HG03575 (cell line): ENCODE measurements around the gene FRK.
"Not testable (repeated sequence)": the region's sequence is repeated elsewhere in the genome, so short reads cannot be mapped to it uniquely, and the experiment has no call there.

Experiments used
- ATAC-seq: cut with Tn5 transposase; IDR thresholded peaks from one replicate; pipeline ENCODE4 v1.9.1; 2021; ENCODE audit not compliant: unreplicated experiment, insufficient number of reproducible peaks, low FRiP score; ENCODE audit errors: extremely low read depth

The FRK gene

GRCh38 chr6:115908906-115909559 lies 151.7 kb downstream of the FRK start:
- ATAC-seq, result no peak

- ATAC-seq, result no peak
Observed at GRCh38 chr6:115905471-115905870, 155.2 kb downstream of the FRK start.

- no peak for ATAC-seq
Observed at GRCh38 chr6:115902436-115902835, 158.3 kb downstream of the FRK start.

GRCh38 chr6:115901896-115902295 lies 158.8 kb downstream of the FRK start:
- ATAC-seq, result no peak

GRCh38 chr6:115899730-115900282 lies 160.9 kb downstream of the FRK start:
- no peak for ATAC-seq

GRCh38 chr6:115898246-115898645 lies 162.4 kb downstream of the FRK start:
- ATAC-seq, result no peak

- no peak for ATAC-seq
Observed at GRCh38 chr6:115896538-115897129, 164.1 kb downstream of the FRK start.

GRCh38 chr6:115894426-115894992 lies 166.2 kb downstream of the FRK start:
- ATAC-seq, result no peak

- ATAC-seq, result no peak
Observed at GRCh38 chr6:115891750-115892149, 168.9 kb downstream of the FRK start.

GRCh38 chr6:115891111-115891669 lies 169.5 kb downstream of the FRK start:
- ATAC-seq, result peak; percentile 98

- no peak for ATAC-seq
Observed at GRCh38 chr6:115890238-115890637, 170.5 kb downstream of the FRK start.

- ATAC-seq, result not testable (repeated sequence)
Observed at GRCh38 chr6:115888687-115889470, 171.8 kb downstream of the FRK start.

GRCh38 chr6:115887891-115888290 lies 172.8 kb downstream of the FRK start:
- no peak for ATAC-seq

- ATAC-seq, result no peak
Observed at GRCh38 chr6:115885636-115886366, 174.9 kb downstream of the FRK start.

GRCh38 chr6:115882771-115883170 lies 177.9 kb downstream of the FRK start:
- no peak for ATAC-seq

GRCh38 chr6:115882174-115882573 lies 178.5 kb downstream of the FRK start:
- no peak for ATAC-seq
